ENCODE measurements around the gene ZNF764. TPM values are rescaled to one million over a fixed set of nuclear protein-coding genes. Genes with fewer than 3 reads are reported as not detected.
"Not testable (repeated sequence)": the region's sequence is repeated elsewhere in the genome, so short reads cannot be mapped to it uniquely, and the experiment has no call there.

Gene ZNF764
- total RNA-seq, 2 donors from 2014 or later = 6.0 to 6.5 TPM

DNA sequence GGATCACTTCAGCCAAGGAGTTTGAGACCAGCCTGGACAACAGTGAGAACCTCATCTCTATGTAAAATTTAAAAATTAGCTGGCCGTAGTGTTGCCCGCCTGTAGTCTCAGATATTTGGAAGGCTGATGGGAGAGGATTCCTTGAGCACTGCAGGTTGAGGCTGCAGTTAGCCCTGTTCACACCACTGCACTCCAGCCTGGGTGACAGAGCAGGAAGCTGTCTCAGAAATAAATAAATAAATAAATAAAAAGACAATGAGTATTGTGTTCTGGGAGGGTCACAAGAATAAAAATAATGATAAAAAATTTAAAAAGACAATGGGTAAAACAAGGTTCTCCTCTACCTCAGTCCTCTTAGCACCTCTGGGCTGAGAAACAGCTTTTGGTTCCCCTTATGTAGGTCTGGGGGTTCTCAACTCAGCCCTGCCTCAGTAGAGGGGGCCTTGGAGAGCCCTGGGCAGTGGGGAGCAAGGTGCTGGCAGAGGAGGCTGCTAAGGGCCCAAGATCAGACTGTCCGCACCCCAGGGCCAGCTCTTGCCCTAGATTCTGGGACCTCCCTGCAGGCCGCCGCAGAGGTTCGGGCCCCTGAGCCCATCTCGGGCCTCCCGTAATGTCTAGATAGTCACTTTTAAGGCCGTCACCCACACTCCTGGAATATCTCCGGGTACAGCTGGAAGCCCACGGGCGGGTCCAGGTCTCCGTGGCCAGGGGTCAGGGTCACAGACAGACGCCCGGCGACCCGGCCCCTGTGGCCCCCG, 3.4 kb downstream of the ZNF764 start:
- no peak for DNase-seq (ENCODE audit: low spot score)
- intact Hi-C loops (cut with DNase I) = no loop called here

DNA sequence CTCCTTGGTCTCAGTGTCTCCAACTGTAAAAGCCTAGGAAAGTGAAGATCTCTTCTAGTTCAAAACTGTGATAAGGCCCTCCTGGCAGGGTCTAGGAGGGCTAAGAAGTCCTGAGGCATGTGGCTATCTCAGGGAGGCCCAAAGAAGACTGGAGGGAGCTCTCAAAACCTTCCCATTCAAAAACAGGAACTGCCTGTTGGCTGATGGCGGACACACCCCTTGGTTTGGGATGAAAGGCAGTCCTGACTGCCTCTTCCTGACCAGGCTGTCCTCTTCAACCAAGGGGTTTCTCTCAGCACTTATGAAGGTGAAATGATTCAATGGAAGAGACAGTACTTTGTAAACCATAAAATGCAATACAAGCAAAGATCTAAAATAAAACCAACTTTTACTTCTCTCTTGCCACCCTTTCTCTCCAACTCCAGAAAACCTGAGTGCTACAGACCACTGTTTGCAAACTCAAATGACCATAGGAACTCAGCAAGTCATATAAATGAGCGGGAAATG, 4.7 kb downstream of the ZNF764 start:
- intact Hi-C loops (cut with DNase I) = no loop called here
- DNase-seq (ENCODE audit: low spot score) = no peak

DNA sequence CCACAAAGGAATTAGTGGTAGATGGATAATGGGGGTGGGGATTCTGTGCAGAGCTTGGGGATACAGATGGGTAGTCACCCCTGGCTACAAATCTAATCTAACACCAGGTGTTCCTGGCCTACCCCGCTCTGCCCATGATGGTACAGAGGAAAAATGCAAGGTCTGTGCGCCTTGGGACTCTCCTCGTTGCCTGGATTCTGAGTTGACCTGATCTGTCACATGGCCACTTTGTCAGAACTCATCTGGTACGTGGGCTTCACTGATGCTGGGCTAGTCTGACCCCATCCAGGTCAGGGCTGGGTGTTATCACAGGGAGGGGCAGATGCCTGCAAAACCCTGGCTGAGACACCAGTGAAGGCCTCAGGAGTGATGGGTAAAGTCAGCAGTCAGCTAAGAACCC, 5.2 kb downstream of the ZNF764 start:
- DNase-seq (ENCODE audit: low spot score) = no peak
- intact Hi-C loops (cut with DNase I) = no loop called here

DNA sequence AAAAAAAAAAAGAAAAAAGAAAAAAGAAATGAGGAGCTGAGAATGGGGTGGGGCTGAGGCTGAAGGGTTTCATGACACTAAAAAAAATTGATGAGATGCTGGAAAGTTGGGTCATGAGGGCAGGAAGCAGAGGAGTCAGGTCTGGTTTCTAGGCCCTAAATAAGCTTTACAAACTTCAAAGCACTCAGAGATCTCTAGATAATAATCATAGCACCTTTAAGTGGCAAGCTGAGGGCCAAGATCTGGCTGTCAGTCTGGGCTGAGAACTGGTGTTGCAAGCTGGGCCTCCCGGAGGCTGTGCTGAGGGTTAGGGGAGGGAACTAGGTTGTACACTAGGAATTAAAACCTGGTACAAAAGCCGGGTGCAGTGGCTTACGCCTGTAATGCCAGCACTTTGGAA, 6.4 kb downstream of the ZNF764 start:
- intact Hi-C loops (cut with DNase I) = no loop called here
- no peak for DNase-seq (ENCODE audit: low spot score)

DNA sequence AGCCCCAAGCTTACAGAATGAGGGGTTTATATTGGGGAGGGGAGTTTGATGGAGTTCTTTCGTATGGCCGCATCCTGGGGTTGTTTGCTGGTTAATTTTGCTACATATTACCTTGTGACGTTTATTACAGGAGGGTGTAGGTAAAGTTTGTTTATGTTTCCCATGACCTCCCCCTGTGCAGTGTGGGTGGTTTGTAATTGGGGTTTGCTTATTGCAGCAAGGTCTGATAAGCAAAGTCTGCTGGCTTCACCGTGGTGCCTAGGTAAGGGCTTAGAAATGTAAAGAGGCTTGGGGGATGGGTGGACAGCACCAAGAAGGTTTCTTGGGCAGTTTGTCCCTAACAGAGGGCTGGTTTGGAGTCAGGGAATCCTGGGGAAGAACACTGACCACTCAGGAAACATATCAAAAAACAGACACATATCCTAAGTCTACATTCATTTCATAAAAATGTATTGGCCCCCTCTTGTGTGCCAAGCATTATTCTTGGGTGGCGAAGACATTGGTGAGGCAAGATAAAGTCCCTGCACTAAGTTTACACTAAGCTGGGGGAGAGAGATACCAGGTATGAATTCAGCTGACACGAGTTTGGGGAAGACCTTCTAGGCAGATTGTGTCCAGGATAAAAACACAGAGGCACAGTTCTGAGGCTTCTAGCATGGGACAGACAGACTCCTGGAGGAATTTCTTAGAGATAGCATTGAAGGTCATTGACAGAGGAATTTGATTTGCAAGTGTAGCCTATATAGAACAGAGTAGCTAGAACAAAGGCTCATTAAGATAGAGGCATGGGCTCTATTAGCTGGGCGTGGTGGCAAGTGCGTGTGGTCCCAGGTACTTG, 9.5 kb downstream of the ZNF764 start:
- intact Hi-C loops (cut with DNase I) = no loop called here
- no peak for DNase-seq (ENCODE audit: low spot score)

DNA sequence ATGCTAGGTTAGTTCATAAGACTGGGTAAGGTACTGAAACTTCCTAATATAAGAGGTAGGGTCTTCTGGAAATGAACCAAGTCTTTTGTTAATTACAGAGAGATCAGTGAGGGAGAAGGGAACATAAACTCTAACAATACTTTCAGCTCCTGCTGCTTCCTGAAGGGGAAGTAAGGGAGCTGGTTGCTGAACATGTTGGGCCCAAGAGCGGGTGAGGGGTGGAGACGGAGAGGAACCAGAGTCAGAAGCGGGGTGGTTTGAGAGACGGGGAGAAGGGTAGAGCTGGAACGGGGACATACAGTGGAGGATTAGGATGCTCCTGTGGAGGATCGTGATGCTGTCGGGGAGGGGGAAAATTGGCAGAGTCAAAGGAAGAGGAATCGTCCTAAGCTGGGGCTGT, 12.1 kb downstream of the ZNF764 start:
- intact Hi-C loops (cut with DNase I) = no loop called here
- DNase-seq (ENCODE audit: low spot score) = no peak

DNA sequence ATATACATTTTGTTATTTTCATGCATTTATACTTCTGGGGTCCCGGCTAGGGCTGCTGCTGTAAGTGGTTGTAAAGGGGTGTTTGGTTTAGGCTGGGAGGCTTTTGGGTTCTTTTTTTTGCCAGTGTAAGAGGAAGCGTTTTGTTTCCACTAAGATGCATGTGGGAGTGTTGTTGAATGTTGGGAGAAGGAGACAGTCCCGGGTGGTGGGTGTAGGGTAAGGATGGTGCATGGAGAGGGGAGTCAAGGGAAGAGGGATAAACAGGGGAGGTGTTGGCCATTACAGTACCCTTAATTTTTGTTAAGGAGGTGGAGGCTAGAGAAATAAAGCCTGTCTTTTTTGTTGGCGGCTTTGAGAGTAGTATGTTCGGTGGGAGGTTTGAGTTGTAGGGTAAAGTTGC, 15.1 kb downstream of the ZNF764 start:
- DNase-seq (ENCODE audit: low spot score) = no peak
- intact Hi-C loops (cut with DNase I) = no loop called here

DNA sequence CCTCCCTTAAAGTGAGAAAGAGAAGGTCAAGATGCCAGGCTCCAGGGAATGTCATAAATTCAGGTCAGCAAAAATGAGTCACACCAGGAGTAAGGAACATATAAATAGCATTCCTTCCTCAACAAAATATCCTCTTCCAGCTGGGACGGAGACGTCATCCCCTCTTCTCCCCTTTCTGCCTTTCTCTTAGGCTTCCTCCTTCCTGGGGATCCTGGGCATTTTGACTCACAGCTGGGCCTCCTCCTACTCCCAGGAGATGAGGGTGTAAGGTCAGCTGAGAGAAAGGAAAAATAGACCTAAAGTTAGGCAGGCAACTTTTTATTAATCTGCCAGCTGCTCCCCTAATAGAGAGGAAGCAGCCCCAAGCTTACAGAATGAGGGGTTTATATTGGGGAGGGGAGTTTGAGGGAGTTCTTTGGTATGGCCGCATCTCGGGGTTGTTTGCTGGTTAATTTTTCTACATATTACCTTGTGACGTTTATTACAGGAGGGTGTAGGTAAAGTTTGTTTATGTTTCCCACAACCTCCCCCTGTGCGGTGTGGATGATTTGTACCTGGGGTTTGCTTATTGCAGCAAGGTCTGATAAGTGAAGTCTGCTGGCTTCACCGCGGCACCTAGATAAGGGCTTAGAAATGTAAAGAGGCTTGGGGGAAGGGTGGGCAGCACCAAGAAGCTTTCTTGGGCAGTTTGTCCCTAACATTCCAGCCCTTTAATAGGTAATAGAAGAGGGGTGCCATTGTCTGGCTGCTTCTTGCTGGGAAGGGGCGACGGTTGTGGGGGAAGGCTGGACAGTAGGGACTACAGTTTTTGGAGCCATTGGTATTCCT, 16.5 kb downstream of the ZNF764 start:
- DNase-seq (ENCODE audit: low spot score) = no peak

DNA sequence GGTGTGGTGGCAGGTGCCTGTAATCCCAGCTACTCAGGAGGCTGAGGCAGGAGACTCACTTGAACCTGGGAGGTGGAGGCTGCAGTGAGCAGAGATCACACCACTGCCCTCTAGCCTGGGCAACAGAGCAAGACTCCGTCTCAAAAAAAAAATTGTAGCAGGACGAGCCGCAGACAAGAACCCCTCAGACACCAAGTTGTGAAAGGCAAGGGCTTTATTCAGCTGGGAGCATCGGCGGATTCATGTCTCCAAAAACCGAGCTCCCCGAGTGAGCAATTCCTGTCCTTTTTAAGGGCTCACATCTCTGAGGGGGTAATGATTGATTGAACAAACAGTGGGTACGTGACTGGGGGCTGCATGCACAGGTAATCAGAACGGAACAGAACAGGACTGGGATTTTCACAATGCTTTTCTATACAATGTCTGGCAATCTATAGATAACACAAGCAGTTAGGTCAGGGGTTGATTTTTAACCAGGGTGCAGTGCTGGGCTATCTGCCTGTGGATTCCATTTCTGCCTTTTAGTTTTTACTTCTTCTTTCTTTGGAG, 17.2 kb downstream of the ZNF764 start:
- DNase-seq (ENCODE audit: low spot score); intact Hi-C loops (cut with DNase I): not testable (repeated sequence)

More for the DNA sequence above, 16.5 kb downstream of the ZNF764 start:
- intact Hi-C loops (cut with DNase I) = no loop called here

DNA sequence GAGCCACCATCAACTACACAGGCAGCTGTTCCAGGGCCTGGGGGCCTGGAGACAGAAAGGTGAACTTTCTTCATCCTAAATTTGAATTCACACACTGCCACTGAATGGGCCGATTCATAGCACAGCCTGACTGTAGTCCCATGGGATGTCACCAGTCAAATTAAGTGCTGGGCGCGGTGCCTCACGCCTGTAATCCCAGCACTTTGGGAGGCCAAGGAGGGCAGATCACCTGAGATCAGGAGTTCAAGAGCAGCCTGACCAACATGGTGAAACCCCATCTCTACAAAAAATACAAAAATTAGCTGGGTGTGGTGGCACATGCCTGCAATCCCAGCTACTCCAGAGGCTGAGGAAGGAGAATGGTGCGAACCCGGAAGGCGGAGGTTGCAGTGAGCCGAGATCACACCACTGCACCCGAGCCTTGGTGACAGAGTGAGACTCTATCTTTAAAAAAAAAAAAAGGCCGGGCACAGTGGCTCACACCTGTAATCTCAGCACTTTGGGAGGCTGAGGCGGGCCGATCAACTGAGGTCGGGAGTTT, 18.1 kb downstream of the ZNF764 start:
- DNase-seq (ENCODE audit: low spot score); intact Hi-C loops (cut with DNase I): not testable (repeated sequence)

DNA sequence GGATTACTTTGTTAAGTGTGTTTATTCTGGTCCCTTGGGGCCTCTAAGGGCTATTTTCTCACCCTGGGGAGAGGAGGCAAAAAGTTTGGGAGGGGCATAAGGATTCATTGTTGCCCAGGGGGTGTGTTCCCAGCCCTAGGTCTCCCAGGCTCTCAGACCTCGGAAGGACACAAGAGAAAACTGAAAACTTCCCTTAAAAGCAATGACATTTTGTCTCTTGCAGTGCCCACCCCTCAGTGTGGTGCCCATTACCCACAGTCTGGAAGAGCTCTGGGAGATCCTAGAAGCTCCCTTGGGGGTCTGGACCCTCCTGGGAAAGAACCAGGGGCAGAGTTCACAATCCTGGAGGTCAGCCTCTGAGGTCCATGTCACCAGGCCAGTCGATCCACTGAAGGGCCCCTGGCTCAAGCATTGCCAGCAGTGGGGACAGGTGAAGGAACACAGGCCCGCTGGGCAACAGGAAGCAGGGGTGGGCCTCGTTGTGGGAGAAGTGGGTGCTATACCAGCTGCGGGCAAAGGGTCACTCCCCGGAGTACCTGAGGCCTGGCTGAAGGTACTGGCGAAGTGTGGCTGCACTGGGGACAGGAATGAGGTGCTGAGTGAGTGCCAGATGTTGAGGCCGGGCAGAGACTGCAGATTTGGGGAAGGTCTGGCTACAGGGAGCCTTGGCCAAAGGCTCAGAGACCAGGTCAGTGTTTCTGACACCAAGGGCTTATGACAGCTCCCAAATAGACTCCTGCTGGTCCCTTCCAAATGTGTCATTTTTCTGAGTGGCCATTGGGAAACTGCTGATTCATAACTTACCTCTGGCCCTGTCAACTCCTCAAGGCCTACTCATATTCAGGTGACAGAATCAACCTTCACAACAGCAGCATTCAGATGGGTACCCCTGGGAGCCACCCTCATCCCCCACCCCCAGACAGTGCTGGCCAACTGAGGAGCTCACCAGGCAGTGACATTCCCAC, 18.9 kb downstream of the ZNF764 start:
- no peak for DNase-seq (ENCODE audit: low spot score)
- intact Hi-C loops (cut with DNase I) = no loop called here

DNA sequence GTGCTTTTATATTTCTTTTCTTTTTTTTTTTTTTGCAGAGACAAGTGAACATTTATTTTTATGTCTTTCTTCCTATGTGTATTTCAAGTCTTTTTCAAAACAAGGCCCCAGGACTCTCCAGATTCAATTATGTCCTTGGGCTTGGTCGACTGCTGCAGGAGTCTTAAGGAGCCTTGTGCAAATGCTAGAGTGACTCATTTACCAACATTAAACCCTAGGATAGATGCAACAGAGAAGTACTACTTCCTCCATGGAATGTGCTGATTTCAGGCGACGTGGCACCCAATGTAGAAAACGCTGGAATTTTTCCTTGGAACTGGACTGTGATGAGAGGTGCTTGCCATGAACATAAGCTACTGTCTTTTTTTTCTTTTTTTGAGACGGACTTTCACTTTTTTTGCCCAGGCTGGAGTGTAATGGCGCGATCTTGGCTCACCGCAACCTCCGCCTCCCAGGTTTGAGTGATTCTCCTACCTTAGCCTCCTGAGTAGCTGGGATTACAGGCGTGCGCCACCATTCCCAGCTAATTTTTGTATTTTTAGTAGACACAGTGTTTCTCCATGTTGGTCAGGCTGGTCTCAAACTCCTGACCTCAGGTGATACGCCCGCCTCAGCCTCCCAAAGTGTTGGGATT, 21.7 kb downstream of the ZNF764 start:
- intact Hi-C loops (cut with DNase I); DNase-seq (ENCODE audit: low spot score): not testable (repeated sequence)

DNA sequence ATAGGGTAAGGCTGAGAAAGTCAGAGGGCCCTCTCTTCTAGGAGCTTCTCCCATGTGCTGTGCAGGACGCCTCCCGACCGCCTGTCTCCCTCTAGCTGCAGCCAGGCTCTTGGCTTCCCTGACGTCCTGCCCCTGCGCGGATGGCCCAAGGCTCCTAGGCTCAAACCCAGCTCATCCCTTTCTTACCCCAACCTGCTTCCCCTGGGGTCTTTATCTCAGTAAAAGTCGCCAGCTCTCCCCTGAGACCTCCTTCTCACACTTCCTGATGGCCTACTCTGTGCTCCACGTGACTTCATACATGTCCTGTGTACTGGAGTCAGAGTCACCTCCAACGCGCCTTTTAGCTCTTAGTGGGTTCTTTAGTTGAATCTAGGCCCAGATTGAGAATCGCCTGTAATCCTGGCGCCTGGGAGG, 22.4 kb downstream of the ZNF764 start:
- intact Hi-C loops (cut with DNase I) = no loop called here
- peak; percentile 91 for DNase-seq (ENCODE audit: low spot score)

DNA sequence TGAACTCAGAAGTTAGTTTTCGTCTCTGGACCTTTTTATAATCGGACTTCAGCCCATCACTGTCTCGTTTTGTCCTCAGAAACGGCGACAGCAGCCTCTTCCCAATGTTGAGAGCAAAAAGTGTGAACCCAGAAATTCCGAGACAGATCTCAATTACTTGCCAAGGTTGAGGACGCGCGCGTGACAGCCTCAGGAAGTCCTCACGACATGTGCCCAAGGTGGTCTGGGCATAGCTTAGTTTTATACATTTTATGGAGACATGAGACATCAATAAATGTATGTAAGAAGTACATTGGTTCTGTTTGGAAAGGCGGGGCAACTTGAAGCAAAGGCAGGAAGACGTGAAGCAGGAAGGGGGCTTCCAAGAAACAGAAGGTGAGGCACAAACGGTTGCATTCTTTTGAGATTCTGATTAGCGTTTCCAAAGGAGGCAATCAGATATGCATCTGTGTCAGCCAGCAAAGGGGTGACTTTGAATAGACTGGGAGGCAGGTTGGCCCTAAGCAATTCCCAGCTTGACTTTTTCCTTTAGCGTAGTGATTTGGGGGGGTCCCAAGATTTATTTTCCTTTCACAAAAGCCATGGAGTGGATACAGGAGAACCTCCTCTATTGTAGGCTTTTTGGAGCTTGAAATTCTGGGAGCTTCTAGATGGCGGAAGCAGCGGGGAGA, 22.9 kb downstream of the ZNF764 start:
- intact Hi-C loops (cut with DNase I) = no loop called here
- DNase-seq (ENCODE audit: low spot score) = no peak

DNA sequence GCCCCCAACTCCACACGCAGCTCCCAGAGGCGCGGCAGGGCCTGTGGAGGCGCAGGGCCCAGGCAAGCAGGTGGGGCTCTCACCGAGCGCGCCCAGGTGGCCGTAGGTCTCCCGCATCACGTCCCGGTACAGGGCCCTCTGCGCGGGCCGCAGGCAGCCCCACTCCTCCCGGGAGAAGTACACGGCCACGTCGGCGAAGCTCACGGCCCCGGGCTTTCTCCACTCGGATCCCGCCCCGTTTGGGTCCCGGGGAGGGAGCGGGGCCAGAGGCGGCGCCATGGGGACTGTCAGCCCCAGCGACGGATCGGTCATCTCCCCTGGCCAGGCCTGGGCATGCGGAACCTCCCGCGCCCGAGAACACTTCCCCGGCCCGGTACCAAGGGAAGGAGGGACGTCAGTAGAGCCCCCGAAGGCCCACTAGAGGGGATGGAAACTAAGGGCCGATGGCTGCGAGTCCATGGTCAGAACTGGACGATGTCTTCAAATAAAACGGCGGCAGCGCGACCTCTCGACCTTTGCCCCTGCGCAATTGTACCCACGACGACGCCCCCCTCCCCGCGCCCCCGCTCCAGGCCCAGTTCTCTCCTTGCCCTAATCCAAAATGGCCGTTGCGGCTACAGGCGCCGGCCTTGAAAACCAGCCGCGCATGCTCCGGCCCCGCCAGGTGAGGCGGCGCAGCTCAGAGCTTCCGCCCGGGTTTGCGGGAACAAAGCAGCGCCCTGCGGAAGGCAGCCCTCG, 23.6 kb downstream of the ZNF764 start, which contains the start of gene ZNF747:
TSS of gene ZNF747 (minus strand) at position 491 of the 738 bp plus-strand sequence. CDS start at position 312, 179 bp downstream.
- intact Hi-C loops (cut with DNase I) = no loop called here
- DNase-seq (ENCODE audit: low spot score) = peak; percentile 97

DNA sequence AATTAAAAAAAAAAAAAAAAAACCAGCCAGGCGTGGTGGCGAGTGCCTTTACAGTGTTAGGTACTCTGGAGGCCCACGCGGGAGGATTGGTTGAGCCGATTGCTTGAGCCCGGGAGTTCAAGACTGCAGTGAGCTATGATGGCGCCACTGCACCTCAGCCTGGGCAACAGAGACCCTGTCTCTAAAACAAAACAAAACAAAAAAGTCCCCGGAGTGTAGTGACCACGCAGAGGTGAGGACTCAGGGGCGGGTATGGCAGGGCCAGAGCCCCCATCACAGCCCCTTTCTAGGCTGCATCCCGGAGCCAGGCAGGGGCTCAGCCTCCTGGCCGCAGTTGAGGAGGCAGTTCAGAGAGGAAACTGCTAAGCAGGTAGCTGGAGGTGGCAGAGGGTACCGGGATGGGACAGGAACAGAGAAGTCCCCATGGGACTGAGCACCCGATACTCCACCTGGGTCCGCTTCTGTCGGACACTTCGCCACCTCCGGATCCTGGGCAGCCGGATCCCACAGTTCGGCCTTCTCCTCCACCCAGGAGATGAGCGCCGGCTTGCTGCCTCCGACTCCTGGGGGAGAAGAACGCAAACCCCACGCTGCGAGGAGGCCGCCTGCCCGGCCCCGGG, 24.3 kb downstream of the ZNF764 start:
- intact Hi-C loops (cut with DNase I) = no loop called here
- DNase-seq (ENCODE audit: low spot score) = no peak
